GM12878 (cell line): Measurements from ENCODE around the gene SLC29A2. TPM values are rescaled to one million over a fixed set of nuclear protein-coding genes. Genes with fewer than 3 reads are reported as not detected.
A peak's percentile ranks its signal among the peaks of the same experiment; 100 is the strongest.

ENCODE experiments used
- BACH1 ChIP-seq: fragments of 450-650 bp; IDR thresholded peaks from 2 replicates; pipeline ENCODE4 v1.6.1; 2017; ENCODE audit warnings: mild to moderate bottlenecking, borderline replicate concordance
- GABPA ChIP-seq: IDR thresholded peaks from 2 replicates; pipeline ENCODE4 v1.6.1; 2014; ENCODE audit warnings: antibody characterized with exemption, low read depth, mild to moderate bottlenecking, inconsistent platforms
- HSF1 ChIP-seq: fragments of 150-350 bp; IDR thresholded peaks from 2 replicates; pipeline ENCODE4 v1.6.1; 2014; ENCODE audit warnings: mild to moderate bottlenecking, low read depth, low read length
- JUNB ChIP-seq: IDR thresholded peaks from 2 replicates; pipeline ENCODE4 v1.6.1; 2016; ENCODE audit warnings: antibody characterized with exemption, mild to moderate bottlenecking
- KLF5 ChIP-seq: fragments of 450-650 bp; IDR thresholded peaks from 2 replicates; pipeline ENCODE4 v1.6.1; 2014; ENCODE audit warnings: mild to moderate bottlenecking; ENCODE audit not compliant: partially characterized antibody
- NFYB ChIP-seq: IDR thresholded peaks from 2 replicates; pipeline ENCODE4 v1.6.1; 2011; ENCODE audit warnings: low read depth, mild to moderate bottlenecking, low read length, improper control_type of control experiment, moderate library complexity; ENCODE audit not compliant: insufficient read depth
- POLR2AphosphoS5 ChIP-seq: IDR thresholded peaks from 2 replicates; pipeline ENCODE4 v1.6.1; 2011; ENCODE audit warnings: mild to moderate bottlenecking, low read length, inconsistent platforms
- RB1 ChIP-seq: fragments of 450-650 bp; formaldehyde crosslinking; IDR thresholded peaks from 2 replicates; pipeline ENCODE4 v1.6.1; 2017; ENCODE audit warnings: mild to moderate bottlenecking, borderline replicate concordance
- RBBP5 ChIP-seq: fragments of 200-600 bp; sonication (generic); conservative IDR thresholded peaks from 2 replicates; pipeline ENCODE4 v1.6.1; 2016
- RCOR1 ChIP-seq: conservative IDR thresholded peaks from 2 replicates; pipeline ENCODE4 v1.6.1; 2012; ENCODE audit warnings: low read depth, low read length, improper control_type of control experiment
- SKIL ChIP-seq: fragments of 450-650 bp; IDR thresholded peaks from 2 replicates; pipeline ENCODE4 v1.6.1; 2017; ENCODE audit warnings: mild to moderate bottlenecking, low read depth, inconsistent platforms; ENCODE audit not compliant: poor library complexity, severe bottlenecking
- YY1 ChIP-seq: IDR thresholded peaks from 2 replicates; pipeline ENCODE4 v1.6.1; 2011; ENCODE audit warnings: low read depth, mild to moderate bottlenecking, low read length
- polyA plus RNA-seq, 11 experiments: library from polyadenylated mRNA; depleted of rRNA in 4 of 11; unstranded in 6 of 11; stranded (reverse) in 5 of 11; fragments of >200 nt; fragmentation: Nextera tagmentation in 4 of 11; fragmentation: Illumina TruSeq in 1 of 11; extraction: Ambion mirVana in 4 of 11; extraction: Trizol in 1 of 11; gene quantifications; 1 replicate in 1 of 11; 2 replicates in 10 of 11; pipeline versions ENCODE4 v1.2.1 to v1.2.3, GENCODE V29; 2011 to 2016; ENCODE audit warnings: inconsistent platforms in 2 of 11, missing spikeins in 2 of 11, low read depth in 1 of 11
- total RNA-seq, 4 experiments: library from RNA; depleted of rRNA in 3 of 4; stranded (reverse); fragments of >200 nt in 3 of 4; fragmentation: Illumina TruSeq in 1 of 4; extraction: Trizol in 1 of 4; gene quantifications; 2 replicates each; pipeline versions ENCODE4 v1.2.1 to v1.2.3, GENCODE V29; 2013 to 2021

SLC29A2 gene
- total and polyA plus RNA-seq, 10 of the 15 experiments (the other 5 are each of a cell fraction or from before 2014, with no cell fraction given) = 0.27 to 7.5 (median 2.2) TPM

DNA sequence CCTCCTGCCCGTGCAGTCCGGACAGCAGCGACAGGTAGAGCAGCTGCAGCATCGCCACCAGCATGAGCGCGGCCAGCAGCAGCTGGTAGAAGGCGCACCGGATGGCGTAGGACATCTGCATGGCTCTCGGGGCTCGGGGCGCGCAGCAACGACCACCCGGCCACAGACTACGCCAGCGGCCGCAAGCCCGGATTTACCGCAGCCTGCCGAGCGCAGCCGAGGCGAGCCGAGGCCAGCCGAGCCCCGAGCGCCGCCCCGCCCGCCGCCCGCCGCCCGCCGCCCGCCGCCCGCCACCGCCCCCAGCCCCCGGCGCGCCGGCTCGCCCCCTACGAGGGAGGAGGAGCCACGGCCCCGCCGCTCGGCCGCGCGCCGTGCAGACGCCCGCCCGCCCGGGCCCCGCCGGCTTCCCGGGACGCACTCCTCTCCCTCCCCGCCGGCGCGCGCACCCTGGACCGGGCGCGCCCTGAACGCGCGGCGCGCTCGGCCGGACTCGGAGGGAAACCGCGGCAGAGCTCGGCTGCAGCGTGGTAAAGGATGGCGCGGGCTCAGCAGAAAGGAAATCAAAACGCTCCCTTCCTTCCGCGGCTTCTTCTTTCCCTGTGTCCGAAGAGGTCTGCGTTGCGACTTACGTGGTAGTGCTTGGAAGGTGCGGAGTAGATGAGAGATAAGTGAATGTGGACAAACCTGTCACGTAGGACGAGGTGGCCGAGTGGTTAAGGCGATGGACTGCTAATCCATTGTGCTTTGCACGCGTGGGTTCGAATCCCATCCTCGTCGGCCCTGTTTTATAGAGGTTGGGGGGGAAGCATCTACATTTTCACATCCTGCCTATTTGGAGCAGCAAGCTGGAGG lies 23.9 kb downstream of the SLC29A2 start, which contains the start of gene B4GAT1 (continued):
- TF ChIP-seq HSF1 (0 out of 2 replicates have a peak, but pooled peaks have one; percentile 19), RB1 (peak; percentile 98), JUNB (no peak), POLR2AphosphoS5 (peak; percentile 54; the same call in 1 of the 2 replicates), KLF5 (peak; percentile 56), RBBP5 (0 out of 2 replicates have a peak, but pooled peaks have one; percentile 75), RCOR1 (0 out of 2 replicates have a peak, but pooled peaks have one; percentile 64), BACH1 (peak; percentile 50), NFYB (no peak), SKIL (peak; percentile 78), YY1 (peak; percentile 74), GABPA (peak; percentile 43; the same call in 1 of the 2 replicates)
